HCT116 (cell line): ENCODE measurements around the gene CRB3. TPM values are rescaled to one million over a fixed set of nuclear protein-coding genes. Genes with fewer than 3 reads are reported as not detected.

Experiments used
- ATAC-seq: fragments of 200-7000 bp; cut with Tn5 transposase; 2 replicates; pipeline ENCODE4 v1.9.1; 2020; ENCODE audit warnings: mild to moderate bottlenecking, moderate library complexity
- BruUV-seq: library from RNA; stranded (reverse); fragments of 400-500 nt; replicated peaks from 2 replicates; lab custom pipeline; 2021; lab: Mats Ljungman, UMichigan
- CTCF ChIA-PET: fragments of 300-600 bp; sonication (Branson Sonifier 250); formaldehyde crosslinking; loops from one replicate; lab custom pipeline; 2021; ENCODE audit warnings: antibody characterized with exemption; lab: Charles Lee
- POLR2A ChIA-PET: fragments of 300-600, 350-600 bp; sonication (Branson Sonifier 250); formaldehyde crosslinking; loops from one replicate; lab custom pipeline; 2021; ENCODE audit warnings: antibody characterized with exemption; lab: Charles Lee
- RAD21 ChIA-PET, 2 experiments: fragments of 300-600 bp; sonication (Branson Sonifier 250); formaldehyde crosslinking; loops; one replicate each; lab custom pipeline; 2023; ENCODE audit warnings: low total read pairs in 2 of 2; ENCODE audit not compliant: uncharacterized antibody in 2 of 2, unreplicated experiment in 2 of 2, low non-redundant PET in 1 of 2; lab: Charles Lee
- DNase-seq: peaks from one replicate; pipeline ENCODE4 v3.0.0-alpha.2; 2010; ENCODE audit warnings: low read depth, low spot score
- H2AFZ ChIP-seq: fragments of 200-600 bp; shearing (Covaris generic), sonication (generic); 2 replicates; pipeline ENCODE4 v1.6.1; 2017; ENCODE audit warnings: low read depth, mixed run types, mixed read lengths, antibody characterized with exemption, low read length; ENCODE audit not compliant: poor library complexity, severe bottlenecking
- H3K27ac ChIP-seq: 2 replicates; pipeline ENCODE4 v1.5.1; 2012; ENCODE audit warnings: low read depth, low read length
- H3K27me3 ChIP-seq: fragments of 200-600 bp; sonication (generic); 2 replicates; pipeline ENCODE4 v1.6.1; 2016; ENCODE audit warnings: mixed run types, low read length, mixed read lengths; ENCODE audit not compliant: insufficient read depth
- H3K36me3 ChIP-seq, 2 experiments: fragments of 200-500 bp in 1 of 2; fragments of 200-600 bp in 1 of 2; sonication (Bioruptor generic) in 1 of 2; sonication (generic) in 1 of 2; 2 replicates each; pipeline versions ENCODE4 v1.5.1 to v1.6.1; 2014 to 2016; ENCODE audit warnings: low read length in 2 of 2, inconsistent platforms in 1 of 2, mixed read lengths in 1 of 2, mixed run types in 1 of 2; ENCODE audit not compliant: insufficient read depth in 2 of 2, control insufficient read depth in 1 of 2
- H3K4me1 ChIP-seq, 2 experiments: fragments of 200-600 bp in 1 of 2; sonication (generic) in 1 of 2; 2 replicates each; pipeline versions ENCODE4 v1.5.1 to v1.6.1; 2012 to 2017; ENCODE audit warnings: low read length in 2 of 2, inconsistent platforms in 1 of 2, mild to moderate bottlenecking in 1 of 2, mixed read lengths in 1 of 2, mixed run types in 1 of 2, moderate library complexity in 1 of 2; ENCODE audit not compliant: insufficient read depth in 2 of 2, control insufficient read depth in 1 of 2
- H3K4me2 ChIP-seq: fragments of 200-600 bp; sonication (generic); 2 replicates; pipeline ENCODE4 v1.6.1; 2017; ENCODE audit warnings: mixed run types, low read length, mixed read lengths
- H3K4me3 ChIP-seq, 2 experiments: fragments of 200-600 bp in 1 of 2; sonication (generic) in 1 of 2; replicated peaks in 1 of 2; 2 replicates each; pipeline ENCODE4 v1.5.1; 2011 to 2016; ENCODE audit warnings: low read length in 2 of 2, control low read depth in 1 of 2, low read depth in 1 of 2, mild to moderate bottlenecking in 1 of 2, mixed read lengths in 1 of 2, mixed run types in 1 of 2
- H3K79me2 ChIP-seq: fragments of 200-600 bp; sonication (generic); 2 replicates; pipeline ENCODE4 v1.6.1; 2017; ENCODE audit warnings: mild to moderate bottlenecking, mixed run types, low read length, moderate library complexity, mixed read lengths; ENCODE audit not compliant: insufficient read depth
- H3K9ac ChIP-seq: fragments of 200-600 bp; sonication (generic); 2 replicates; pipeline ENCODE4 v1.6.1; 2016; ENCODE audit warnings: low read length, mixed read lengths
- H3K9me2 ChIP-seq: fragments of 200-600 bp; sonication (generic), shearing (Covaris generic); 2 replicates; pipeline ENCODE4 v1.6.1; 2017; ENCODE audit warnings: mixed run types, mild to moderate bottlenecking, moderate library complexity; ENCODE audit not compliant: insufficient read depth
- H3K9me3 ChIP-seq, 2 experiments: fragments of 200-500 bp in 1 of 2; fragments of 200-600 bp in 1 of 2; sonication (Bioruptor generic) in 1 of 2; sonication (generic) in 1 of 2; 2 replicates each; pipeline ENCODE4 v1.6.1; 2014 to 2017; ENCODE audit warnings: low read length in 2 of 2, mixed read lengths in 2 of 2, inconsistent platforms in 1 of 2, low read depth in 1 of 2, mild to moderate bottlenecking in 1 of 2, mixed run types in 1 of 2, moderate library complexity in 1 of 2; ENCODE audit not compliant: control insufficient read depth in 1 of 2, insufficient read depth in 1 of 2
- H4K20me1 ChIP-seq: fragments of 200-600 bp; sonication (generic), shearing (Covaris generic); 2 replicates; pipeline ENCODE4 v1.6.1; 2017; ENCODE audit warnings: mixed run types, mild to moderate bottlenecking, moderate library complexity; ENCODE audit not compliant: insufficient read depth
- CEBPB ChIP-seq: IDR thresholded peaks from 2 replicates; pipeline ENCODE4 v1.6.1; 2012; ENCODE audit warnings: low read depth
- ELF1 ChIP-seq: IDR thresholded peaks from 2 replicates; pipeline ENCODE4 v1.6.1; 2012; ENCODE audit warnings: low read depth, borderline replicate concordance
- EZH2 ChIP-seq: fragments of 200-600 bp; sonication (generic); IDR thresholded peaks from 2 replicates; pipeline ENCODE4 v1.6.1; 2017; ENCODE audit warnings: antibody characterized with exemption, mixed run types
- EZH2phosphoT487 ChIP-seq: fragments of 200-600 bp; IDR thresholded peaks from 2 replicates; pipeline ENCODE4 v1.6.1; 2018; ENCODE audit warnings: antibody characterized with exemption, borderline replicate concordance
- POLR2AphosphoS5 ChIP-seq: IDR thresholded peaks from 2 replicates; pipeline ENCODE4 v1.6.1; 2011; ENCODE audit warnings: mild to moderate bottlenecking, low read depth, low read length, moderate library complexity
- SRF ChIP-seq: IDR thresholded peaks from 2 replicates; pipeline ENCODE4 v1.6.1; 2012; ENCODE audit warnings: low read depth
- intact Hi-C: fragments of 100-400 bp; cut with micrococcal nuclease; formaldehyde crosslinking; loops from 2 replicates; pipeline ENCODE4 v1.10.0; 2022
- total RNA-seq: library from RNA; stranded (reverse); gene quantifications from one replicate; pipeline ENCODE4 v1.2.1, GENCODE V29; 2021; ENCODE audit not compliant: unreplicated experiment
- TF ChIP-seq, protein P1 (sequence below): IDR thresholded peaks from 2 replicates; pipeline ENCODE4 v1.6.1; 2012
- TF ChIP-seq, protein P2 (sequence below): IDR thresholded peaks from 2 replicates; pipeline ENCODE4 v1.6.1; 2012; ENCODE audit warnings: low read depth
- TF ChIP-seq, protein P3 (sequence below), 3 experiments: fragments of 200-600 bp in 1 of 3; sonication (generic) in 1 of 3; IDR thresholded peaks in 2 of 3; conservative IDR thresholded peaks in 1 of 3; 2 replicates each; pipeline ENCODE4 v1.5.1; 2012 to 2017; ENCODE audit warnings: low read depth in 2 of 3, low read length in 2 of 3, antibody characterized with exemption in 1 of 3, borderline replicate concordance in 1 of 3, control low read depth in 1 of 3, mild to moderate bottlenecking in 1 of 3, mixed read lengths in 1 of 3, mixed run types in 1 of 3, moderate library complexity in 1 of 3; ENCODE audit not compliant: insufficient read depth in 1 of 3

CRB3 gene
- total RNA-seq, 1 experiment from 2014 or later: 40.5 TPM

DNA sequence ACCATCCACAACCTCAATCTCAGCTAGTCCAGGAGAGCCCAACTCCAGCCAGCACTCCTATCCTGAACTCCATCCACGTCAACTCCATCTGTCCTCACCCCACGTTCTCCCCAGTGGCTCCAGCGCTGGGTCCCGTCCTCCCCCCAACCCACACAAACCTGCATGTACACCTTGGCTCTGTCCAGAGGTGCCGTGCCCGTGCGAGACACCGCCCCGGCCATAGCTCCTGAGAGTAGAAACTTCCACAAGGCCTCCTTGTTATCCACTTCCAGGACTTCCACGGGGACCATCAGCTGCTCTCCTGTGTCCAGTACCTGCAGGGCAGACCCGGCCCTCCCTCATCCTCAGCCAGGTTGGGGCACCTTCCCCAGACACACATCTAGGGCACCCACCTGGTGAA, 32.2 kb upstream of the CRB3 start:
- RAD21 ChIA-PET: no interaction called here
- CTCF ChIA-PET: no interaction called here
- Histone ChIP-seq H3K4me2 (no peak overlapping the region), H3K9me2 (no peaks in the 10 kb centered on the region), H2AFZ (no peak overlapping the region), H3K27ac (no peak overlapping the region; the same call in 1 of the 2 replicates), H3K9me3 (no peaks in the 10 kb centered on the region), H3K4me1 (peaks cover 3 to 7% of the 10 kb centered on the region in 2 experiments; a peak in 3 of 4 replicates), H3K36me3 (no peaks in the 10 kb centered on the region), H3K9ac (no peak overlapping the region), H3K79me2 (no peaks in the 10 kb centered on the region), H4K20me1 (no peaks in the 10 kb centered on the region), H3K4me3 (no peak overlapping the region), H3K27me3 (no peaks in the 10 kb centered on the region)
- ATAC-seq (no peak), DNase-seq (no peak)
- POLR2A ChIA-PET: no interaction called here
- intact Hi-C loops: no loop called here
- no peak for TF ChIP-seq POLR2AphosphoS5
- no peak for TF ChIP-seq SRF
- no peak for TF ChIP-seq CEBPB
- TF ChIP-seq, protein P1, sequence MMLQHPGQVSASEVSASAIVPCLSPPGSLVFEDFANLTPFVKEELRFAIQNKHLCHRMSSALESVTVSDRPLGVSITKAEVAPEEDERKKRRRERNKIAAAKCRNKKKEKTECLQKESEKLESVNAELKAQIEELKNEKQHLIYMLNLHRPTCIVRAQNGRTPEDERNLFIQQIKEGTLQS: no peak
- TF ChIP-seq, protein P2, sequence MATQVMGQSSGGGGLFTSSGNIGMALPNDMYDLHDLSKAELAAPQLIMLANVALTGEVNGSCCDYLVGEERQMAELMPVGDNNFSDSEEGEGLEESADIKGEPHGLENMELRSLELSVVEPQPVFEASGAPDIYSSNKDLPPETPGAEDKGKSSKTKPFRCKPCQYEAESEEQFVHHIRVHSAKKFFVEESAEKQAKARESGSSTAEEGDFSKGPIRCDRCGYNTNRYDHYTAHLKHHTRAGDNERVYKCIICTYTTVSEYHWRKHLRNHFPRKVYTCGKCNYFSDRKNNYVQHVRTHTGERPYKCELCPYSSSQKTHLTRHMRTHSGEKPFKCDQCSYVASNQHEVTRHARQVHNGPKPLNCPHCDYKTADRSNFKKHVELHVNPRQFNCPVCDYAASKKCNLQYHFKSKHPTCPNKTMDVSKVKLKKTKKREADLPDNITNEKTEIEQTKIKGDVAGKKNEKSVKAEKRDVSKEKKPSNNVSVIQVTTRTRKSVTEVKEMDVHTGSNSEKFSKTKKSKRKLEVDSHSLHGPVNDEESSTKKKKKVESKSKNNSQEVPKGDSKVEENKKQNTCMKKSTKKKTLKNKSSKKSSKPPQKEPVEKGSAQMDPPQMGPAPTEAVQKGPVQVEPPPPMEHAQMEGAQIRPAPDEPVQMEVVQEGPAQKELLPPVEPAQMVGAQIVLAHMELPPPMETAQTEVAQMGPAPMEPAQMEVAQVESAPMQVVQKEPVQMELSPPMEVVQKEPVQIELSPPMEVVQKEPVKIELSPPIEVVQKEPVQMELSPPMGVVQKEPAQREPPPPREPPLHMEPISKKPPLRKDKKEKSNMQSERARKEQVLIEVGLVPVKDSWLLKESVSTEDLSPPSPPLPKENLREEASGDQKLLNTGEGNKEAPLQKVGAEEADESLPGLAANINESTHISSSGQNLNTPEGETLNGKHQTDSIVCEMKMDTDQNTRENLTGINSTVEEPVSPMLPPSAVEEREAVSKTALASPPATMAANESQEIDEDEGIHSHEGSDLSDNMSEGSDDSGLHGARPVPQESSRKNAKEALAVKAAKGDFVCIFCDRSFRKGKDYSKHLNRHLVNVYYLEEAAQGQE: no peak
- no peak for TF ChIP-seq EZH2phosphoT487
- TF ChIP-seq, protein P3, sequence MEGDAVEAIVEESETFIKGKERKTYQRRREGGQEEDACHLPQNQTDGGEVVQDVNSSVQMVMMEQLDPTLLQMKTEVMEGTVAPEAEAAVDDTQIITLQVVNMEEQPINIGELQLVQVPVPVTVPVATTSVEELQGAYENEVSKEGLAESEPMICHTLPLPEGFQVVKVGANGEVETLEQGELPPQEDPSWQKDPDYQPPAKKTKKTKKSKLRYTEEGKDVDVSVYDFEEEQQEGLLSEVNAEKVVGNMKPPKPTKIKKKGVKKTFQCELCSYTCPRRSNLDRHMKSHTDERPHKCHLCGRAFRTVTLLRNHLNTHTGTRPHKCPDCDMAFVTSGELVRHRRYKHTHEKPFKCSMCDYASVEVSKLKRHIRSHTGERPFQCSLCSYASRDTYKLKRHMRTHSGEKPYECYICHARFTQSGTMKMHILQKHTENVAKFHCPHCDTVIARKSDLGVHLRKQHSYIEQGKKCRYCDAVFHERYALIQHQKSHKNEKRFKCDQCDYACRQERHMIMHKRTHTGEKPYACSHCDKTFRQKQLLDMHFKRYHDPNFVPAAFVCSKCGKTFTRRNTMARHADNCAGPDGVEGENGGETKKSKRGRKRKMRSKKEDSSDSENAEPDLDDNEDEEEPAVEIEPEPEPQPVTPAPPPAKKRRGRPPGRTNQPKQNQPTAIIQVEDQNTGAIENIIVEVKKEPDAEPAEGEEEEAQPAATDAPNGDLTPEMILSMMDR (IDR thresholded peaks at IDR 0.05 in 2 of 3, conservative IDR thresholded peaks at IDR 0.05 in 1 of 3; ENCODE audit: borderline replicate concordance in 1 of 3, insufficient read depth in 1 of 3, low read depth in 2 of 3, low read length in 2 of 3): no peak
- TF ChIP-seq EZH2: no peak
- TF ChIP-seq ELF1: no peak
- BruUV-seq: no TSS peak
